Measurements from ENCODE around the gene STS. TPM values are rescaled to one million over a fixed set of nuclear protein-coding genes. Genes with fewer than 3 reads are reported as not detected.

The STS gene
- total RNA-seq, 2 donors from 2014 or later, result 2.1 to 6.6 TPM

DNA sequence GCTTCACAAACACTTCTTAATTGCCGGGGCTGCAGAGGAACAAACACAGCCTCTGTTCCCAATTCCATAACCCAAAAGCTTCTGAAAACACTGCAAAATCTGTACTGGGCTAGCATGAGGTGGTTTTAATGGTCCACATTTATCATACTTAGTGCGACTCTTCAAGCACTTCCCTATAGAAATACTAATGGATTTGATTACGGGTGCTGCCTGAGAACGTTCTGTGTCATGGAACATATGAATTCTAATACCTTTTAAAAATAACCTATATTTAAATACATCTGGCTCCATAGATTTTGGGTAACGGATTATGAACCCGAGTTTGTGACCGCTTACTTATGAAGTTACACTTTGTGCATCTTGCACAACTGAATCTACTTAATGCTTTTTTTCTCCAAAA lies 35.4 kb upstream of the STS start:
- H3K27ac Mint-ChIP-seq, result no peak overlapping the region
- no peaks in the 10 kb centered on the region for H3K27me3 Mint-ChIP-seq (ENCODE audit: insufficient read depth)

GRCh38 chrX:7115557-7115956 lies 32.0 kb upstream of the STS start:
- H3K4me3 Mint-ChIP-seq, result no peak overlapping the region
- TF ChIP-seq, protein P1, sequence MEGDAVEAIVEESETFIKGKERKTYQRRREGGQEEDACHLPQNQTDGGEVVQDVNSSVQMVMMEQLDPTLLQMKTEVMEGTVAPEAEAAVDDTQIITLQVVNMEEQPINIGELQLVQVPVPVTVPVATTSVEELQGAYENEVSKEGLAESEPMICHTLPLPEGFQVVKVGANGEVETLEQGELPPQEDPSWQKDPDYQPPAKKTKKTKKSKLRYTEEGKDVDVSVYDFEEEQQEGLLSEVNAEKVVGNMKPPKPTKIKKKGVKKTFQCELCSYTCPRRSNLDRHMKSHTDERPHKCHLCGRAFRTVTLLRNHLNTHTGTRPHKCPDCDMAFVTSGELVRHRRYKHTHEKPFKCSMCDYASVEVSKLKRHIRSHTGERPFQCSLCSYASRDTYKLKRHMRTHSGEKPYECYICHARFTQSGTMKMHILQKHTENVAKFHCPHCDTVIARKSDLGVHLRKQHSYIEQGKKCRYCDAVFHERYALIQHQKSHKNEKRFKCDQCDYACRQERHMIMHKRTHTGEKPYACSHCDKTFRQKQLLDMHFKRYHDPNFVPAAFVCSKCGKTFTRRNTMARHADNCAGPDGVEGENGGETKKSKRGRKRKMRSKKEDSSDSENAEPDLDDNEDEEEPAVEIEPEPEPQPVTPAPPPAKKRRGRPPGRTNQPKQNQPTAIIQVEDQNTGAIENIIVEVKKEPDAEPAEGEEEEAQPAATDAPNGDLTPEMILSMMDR (conservative IDR thresholded peaks at IDR 0.05), result no peak
- H3K4me1 ChIP-seq (ENCODE audit: control insufficient read depth, insufficient read depth, low read length), result no peaks in the 10 kb centered on the region
- no peak overlapping the region for H3K9ac ChIP-seq (ENCODE audit: extremely low read depth, low read length, poor library complexity, severe bottlenecking)
- no peak overlapping the region for H3K4me3 ChIP-seq (ENCODE audit: low read length)
- H3K27me3 ChIP-seq (ENCODE audit: control insufficient read depth, insufficient read depth, low read length, poor library complexity, severe bottlenecking), result no peaks in the 10 kb centered on the region
- peaks cover 30% of the 10 kb centered on the region for H3K36me3 Mint-ChIP-seq (ENCODE audit: low read depth)
- no peaks in the 10 kb centered on the region for H3K9me3 ChIP-seq (ENCODE audit: control insufficient read depth, low read length)
- H3K4me1 Mint-ChIP-seq, result peaks cover 24% of the 10 kb centered on the region
- H3K9me3 Mint-ChIP-seq, result peaks cover 5% of the 10 kb centered on the region
- WGBS, 2 experiments (ENCODE audit: insufficient coverage in 1 of 2, insufficient read length in 1 of 2), result 83% methylated on average over 6 of the region's 6 CpGs; no CpG with 5 or more reads in 1 of the 2 experiments
- DNase-seq, result no peak
- no peaks in the 10 kb centered on the region for H3K27me3 Mint-ChIP-seq (ENCODE audit: insufficient read depth)
- H3K27ac Mint-ChIP-seq, result no peak overlapping the region
- H3K27ac ChIP-seq (ENCODE audit: low read depth, low read length), result no peak overlapping the region
- no peaks in the 10 kb centered on the region for H3K36me3 ChIP-seq (ENCODE audit: control insufficient read depth, insufficient read depth, low read length)

More for the DNA sequence above, 35.4 kb upstream of the STS start:
- Mint-ChIP-seq H3K36me3 (ENCODE audit: low read depth) (peaks cover 25% of the 10 kb centered on the region), H3K4me1 (peaks cover 34% of the 10 kb centered on the region), H3K4me3 (no peak overlapping the region), H3K9me3 (no peaks in the 10 kb centered on the region)
- DNase-seq, result no peak
- Histone ChIP-seq H3K27ac (ENCODE audit: low read depth, low read length) (no peak overlapping the region), H3K27me3 (ENCODE audit: control insufficient read depth, insufficient read depth, low read length, poor library complexity, severe bottlenecking) (no peaks in the 10 kb centered on the region), H3K4me1 (ENCODE audit: control insufficient read depth, insufficient read depth, low read length) (no peaks in the 10 kb centered on the region), H3K9ac (ENCODE audit: extremely low read depth, low read length, poor library complexity, severe bottlenecking) (no peak overlapping the region), H3K9me3 (ENCODE audit: control insufficient read depth, low read length) (no peaks in the 10 kb centered on the region), H3K36me3 (ENCODE audit: control insufficient read depth, insufficient read depth, low read length) (no peaks in the 10 kb centered on the region), H3K4me3 (ENCODE audit: low read length) (no peak overlapping the region)
- TF ChIP-seq, protein P1 (conservative IDR thresholded peaks at IDR 0.05), result no peak
- 90 to 95% methylated on average over 2 to 7 of the region's 7 CpGs for WGBS, 2 experiments (ENCODE audit: insufficient coverage in 1 of 2, insufficient read length in 1 of 2)

DNA sequence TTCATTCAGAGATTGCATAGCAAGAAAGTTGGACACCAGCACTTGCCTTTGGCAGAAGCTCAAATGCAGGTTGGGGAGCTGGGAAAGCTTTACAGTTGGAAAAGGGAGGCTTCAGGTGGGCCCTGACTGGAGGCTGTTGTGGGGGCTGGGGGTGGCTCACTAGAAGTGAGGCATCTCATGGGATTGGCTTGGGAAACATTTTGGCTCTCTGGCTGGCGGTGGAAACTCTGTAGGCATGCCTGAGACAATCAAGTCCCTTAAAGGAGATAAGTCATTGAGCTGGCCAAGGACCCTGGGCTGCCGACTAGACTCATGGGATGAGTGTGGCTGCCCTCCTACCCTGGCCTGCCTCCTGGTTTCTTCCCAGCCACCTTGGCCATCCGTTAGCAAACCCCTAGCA lies 31.4 kb upstream of the STS start:
- no peaks in the 10 kb centered on the region for H3K36me3 ChIP-seq (ENCODE audit: control insufficient read depth, insufficient read depth, low read length)
- Mint-ChIP-seq H3K4me3 (no peak overlapping the region), H3K27me3 (ENCODE audit: insufficient read depth) (no peaks in the 10 kb centered on the region), H3K27ac (no peak overlapping the region), H3K36me3 (ENCODE audit: low read depth) (peaks cover 30% of the 10 kb centered on the region), H3K9me3 (peaks cover 5% of the 10 kb centered on the region), H3K4me1 (peaks cover 24% of the 10 kb centered on the region)
- no peak overlapping the region for H3K9ac ChIP-seq (ENCODE audit: extremely low read depth, low read length, poor library complexity, severe bottlenecking)
- TF ChIP-seq, protein P1 (conservative IDR thresholded peaks at IDR 0.05), result no peak
- no peak for DNase-seq
- no peak overlapping the region for H3K27ac ChIP-seq (ENCODE audit: low read depth, low read length)
- H3K4me1 ChIP-seq (ENCODE audit: control insufficient read depth, insufficient read depth, low read length), result no peaks in the 10 kb centered on the region
- no peaks in the 10 kb centered on the region for H3K9me3 ChIP-seq (ENCODE audit: control insufficient read depth, low read length)
- WGBS, 2 experiments (ENCODE audit: insufficient coverage in 1 of 2, insufficient read length in 1 of 2), result 95% methylated on average over 3 of the region's 3 CpGs; no CpG with 5 or more reads in 1 of the 2 experiments
- no peak overlapping the region for H3K4me3 ChIP-seq (ENCODE audit: low read length)
- H3K27me3 ChIP-seq (ENCODE audit: control insufficient read depth, insufficient read depth, low read length, poor library complexity, severe bottlenecking), result no peaks in the 10 kb centered on the region

All from endodermal cell (in vitro differentiated cells).